COLO829 (cell line): ENCODE results near the gene ZNF444.
"Not testable (repeated sequence)": the region's sequence is repeated elsewhere in the genome, so short reads cannot be mapped to it uniquely, and the experiment has no call there.

Experiments used
- DNase-seq: peaks from one replicate; pipeline ENCODE4 v3.0.0; 2012; ENCODE audit warnings: low spot score

The ZNF444 gene

GRCh38 chr19:56177564-56178243 lies 36.6 kb downstream of the ZNF444 start:
- DNase-seq, result no peak

DNA sequence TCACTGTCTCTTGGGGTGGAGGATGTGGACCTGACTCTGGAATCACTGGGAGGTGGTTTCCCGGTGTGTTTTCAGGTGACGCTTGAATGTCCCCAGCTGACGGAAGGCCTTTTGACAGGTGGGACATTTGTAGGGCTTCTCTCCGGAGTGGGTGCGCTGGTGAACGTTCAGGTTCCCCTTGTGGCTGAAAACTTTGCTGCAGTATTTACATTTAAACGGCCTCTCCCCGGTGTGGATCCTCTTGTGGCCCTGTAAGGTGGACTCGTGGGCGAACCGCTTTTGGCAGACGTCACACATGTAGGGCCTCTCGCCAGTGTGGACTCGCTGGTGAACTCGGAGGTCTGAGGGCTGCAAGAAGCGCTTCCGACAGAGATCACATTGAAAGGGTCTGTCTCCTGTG lies 48.7 kb downstream of the ZNF444 start:
- DNase-seq, result no peak

- DNase-seq, result no peak
Measured at GRCh38 chr19:56191115-56191514, 50.0 kb downstream of the ZNF444 start.

DNA sequence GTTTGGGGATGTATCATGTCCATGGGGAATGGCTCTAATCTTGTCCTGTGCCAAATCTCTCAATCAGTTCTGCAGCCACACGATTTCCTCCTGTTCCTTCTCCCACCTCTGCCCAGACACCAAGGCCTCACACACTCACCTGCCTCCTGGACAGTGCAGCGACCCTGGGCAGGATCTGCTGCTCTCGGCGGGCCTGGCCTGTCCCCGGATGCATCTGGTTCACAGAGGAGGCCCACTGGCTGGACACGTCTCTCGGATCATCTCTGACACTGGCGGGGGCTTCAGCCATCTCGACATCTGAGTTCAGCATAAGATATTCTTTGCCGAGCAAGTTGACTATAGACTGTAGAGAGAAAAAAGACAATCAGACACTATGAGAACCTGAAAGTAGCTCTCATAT lies 50.6 kb downstream of the ZNF444 start:
- DNase-seq, result no peak

DNA sequence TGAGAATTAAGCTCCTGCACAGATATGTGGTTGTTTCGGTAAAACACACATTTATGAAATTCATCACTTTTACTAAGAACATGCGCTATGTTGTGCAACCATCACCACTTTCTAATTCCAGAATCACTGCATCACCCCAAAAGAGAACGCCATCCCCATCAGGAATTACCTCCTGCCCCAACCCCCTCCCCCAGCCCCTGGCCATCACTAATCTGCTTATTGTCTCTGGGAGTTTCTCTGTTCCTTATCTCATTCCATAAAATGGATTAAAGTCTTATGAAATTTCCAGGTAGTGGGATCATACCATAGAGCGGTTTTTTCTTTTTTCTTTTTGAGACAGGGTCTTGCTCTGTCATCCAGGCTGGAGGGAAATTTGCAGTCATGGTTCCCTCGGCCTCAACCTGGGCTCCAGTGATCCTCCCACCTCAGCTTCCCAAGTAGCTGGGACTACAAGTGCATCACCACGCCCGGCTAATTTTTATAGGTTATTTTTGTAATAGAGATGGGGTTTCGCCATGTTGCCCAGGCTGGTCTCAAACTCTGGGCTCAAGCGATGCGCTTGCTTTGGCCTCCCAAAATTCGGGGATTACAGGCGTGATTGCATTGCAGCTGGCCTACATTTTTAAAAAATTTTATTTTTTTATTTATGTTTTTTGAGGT lies 53.0 kb downstream of the ZNF444 start:
- DNase-seq, result no peak

GRCh38 chr19:56197646-56198045 lies 56.6 kb downstream of the ZNF444 start, which contains the start of gene ZSCAN5B:
Gene ZSCAN5B (minus strand): TSS chr19:56197783. CDS start chr19:56193052, 4,731 bp downstream.
- DNase-seq, result not testable (repeated sequence)

- DNase-seq, result no peak
Measured at GRCh38 chr19:56199687-56200086, 58.6 kb downstream of the ZNF444 start.

- DNase-seq, result no peak
Measured at GRCh38 chr19:56201973-56202372, 60.9 kb downstream of the ZNF444 start, which contains the start of gene ZSCAN5C. Gene ZSCAN5C (plus strand): TSS chr19:56202273. CDS start chr19:56205914, 3,641 bp downstream.

DNA sequence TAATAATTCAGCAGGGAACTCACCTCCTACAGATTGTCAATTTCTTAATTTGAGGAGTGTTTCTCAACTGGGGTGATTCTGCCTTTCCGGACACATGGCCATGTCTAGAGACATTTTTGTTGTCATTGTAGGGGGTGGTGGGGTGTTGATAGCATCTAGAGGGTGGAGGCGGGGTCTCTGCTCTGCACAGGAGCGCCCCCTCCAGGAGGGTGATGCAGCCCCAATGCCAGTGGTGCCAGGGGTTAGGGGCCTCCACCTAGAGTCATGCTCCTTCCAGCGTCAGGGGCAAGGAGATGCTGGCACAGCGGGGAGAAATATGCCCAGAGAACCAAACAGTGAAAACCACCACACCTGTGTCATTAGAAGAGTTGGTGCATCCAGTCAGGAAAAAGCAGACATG lies 66.5 kb downstream of the ZNF444 start:
- not testable (repeated sequence) for DNase-seq

DNA sequence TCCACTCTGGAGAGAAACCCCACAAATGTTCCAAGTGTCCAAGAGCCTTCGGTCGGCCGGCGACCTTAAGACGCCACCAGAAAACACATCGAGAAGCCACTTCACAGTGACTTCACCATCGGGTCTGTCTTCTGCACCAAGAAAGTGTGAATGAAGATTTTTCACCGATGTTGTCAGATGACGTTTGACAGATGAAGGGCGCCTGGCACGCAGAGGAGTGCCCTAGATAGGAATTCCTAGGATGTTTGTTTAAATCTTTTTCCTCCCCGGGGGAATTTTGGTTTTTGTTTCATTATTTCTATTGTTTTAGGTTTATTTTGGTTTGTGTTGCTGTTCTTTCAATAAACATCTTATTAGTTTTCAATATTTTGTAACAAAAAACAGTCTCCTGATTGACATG lies 68.0 kb downstream of the ZNF444 start:
- DNase-seq, result no peak

DNA sequence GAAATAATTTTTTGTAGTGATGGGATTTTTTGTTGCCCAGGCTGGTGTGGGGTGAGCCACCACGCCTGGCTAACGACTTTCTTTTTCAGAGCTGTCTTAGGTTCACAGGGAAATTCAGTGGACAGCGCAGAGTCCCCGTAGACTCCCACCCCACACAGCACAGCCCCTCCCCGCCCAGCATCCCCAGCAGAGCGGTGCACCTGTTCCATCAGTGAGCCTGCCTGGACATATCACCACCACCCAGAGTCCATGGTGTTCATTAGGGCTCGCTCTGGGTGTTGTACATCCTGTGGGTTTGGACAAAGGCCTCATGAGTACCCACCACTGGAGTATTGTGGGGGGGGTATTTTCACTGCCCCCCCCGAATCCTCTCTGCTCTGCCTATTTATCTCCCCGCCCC lies 68.9 kb downstream of the ZNF444 start:
- DNase-seq, result not testable (repeated sequence)
